Epidermal melanocyte (primary cell): ENCODE results near the gene SETD5.
A peak's percentile ranks its signal among the peaks of the same experiment; 100 is the strongest.

ENCODE experiments used
- DNase-seq: peaks from one replicate; pipeline ENCODE4 v3.0.0; 2011; ENCODE audit warnings: low spot score; ENCODE audit not compliant: insufficient read length

SETD5 gene

DNA sequence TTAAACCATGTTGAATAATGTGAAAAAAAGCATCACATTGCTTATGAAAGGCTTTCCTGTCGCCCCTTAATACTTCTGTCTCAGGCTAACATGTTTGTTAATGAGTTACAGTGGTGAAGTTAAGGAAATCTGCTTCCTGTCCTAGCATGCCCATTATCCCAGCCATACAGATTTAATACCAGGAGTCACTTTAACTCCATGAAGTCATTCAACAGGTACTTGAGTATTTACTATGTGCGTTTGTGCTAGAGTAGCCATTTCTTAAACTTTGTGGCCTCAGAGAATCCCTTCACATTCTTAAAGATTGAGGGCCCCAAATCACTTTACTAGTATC lies 10.1 kb upstream of the SETD5 start:
- no peak for DNase-seq

GRCh38 chr3:9388142-9388541 lies 9.3 kb upstream of the SETD5 start:
- no peak for DNase-seq

DNA sequence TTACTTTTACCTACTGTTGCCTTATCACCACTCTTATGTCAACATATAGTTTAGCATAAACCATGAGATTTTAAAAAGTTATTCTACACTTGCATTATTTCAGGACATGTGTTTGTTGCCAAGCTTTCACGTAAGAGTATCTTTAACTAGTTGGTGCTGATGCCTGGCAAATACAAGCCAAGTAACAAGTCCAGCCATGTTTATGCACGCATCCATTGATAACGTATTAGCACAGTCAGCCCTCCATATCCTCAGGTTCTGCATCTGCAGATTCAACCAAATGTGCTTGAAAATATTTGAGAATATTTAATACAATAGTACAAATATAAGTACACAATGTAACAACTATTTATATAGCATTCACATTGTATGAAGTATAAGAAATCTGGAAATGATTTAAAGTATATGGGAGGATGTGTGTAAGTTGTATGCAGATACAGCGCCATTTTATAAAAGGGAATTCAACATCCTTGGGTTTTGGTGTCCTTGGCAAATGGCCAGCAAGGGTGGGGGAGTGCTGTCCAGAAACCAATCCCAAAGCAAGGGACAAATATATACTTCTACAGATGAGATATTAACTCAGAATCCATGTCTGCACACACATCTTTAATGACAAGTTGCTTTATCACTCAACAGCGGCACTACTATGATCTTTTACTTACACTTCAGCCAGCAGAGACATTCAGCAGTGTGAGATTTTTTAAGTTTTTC lies 8.7 kb upstream of the SETD5 start:
- DNase-seq = no peak

- DNase-seq = no peak
Measured at GRCh38 chr3:9390265-9390888, 7.0 kb upstream of the SETD5 start.

DNA sequence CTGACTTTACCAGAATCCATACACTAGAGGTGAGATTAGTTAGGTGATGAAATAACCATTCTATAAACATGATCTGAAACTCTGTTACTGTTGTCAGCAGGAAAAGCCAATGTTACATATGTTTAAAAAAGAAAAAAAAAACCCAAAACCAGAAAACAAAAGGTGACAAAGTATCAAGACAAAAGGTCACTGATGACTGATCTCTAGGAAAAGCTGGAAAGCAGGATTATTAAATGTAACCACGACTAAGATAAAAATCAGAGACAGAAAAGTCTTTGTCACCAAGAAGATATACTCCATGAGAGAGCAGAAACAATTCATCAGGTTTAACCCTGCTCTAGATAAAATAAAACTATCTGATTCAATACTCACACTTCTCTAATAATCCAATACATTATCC lies 5.4 kb upstream of the SETD5 start:
- DNase-seq = no peak

DNA sequence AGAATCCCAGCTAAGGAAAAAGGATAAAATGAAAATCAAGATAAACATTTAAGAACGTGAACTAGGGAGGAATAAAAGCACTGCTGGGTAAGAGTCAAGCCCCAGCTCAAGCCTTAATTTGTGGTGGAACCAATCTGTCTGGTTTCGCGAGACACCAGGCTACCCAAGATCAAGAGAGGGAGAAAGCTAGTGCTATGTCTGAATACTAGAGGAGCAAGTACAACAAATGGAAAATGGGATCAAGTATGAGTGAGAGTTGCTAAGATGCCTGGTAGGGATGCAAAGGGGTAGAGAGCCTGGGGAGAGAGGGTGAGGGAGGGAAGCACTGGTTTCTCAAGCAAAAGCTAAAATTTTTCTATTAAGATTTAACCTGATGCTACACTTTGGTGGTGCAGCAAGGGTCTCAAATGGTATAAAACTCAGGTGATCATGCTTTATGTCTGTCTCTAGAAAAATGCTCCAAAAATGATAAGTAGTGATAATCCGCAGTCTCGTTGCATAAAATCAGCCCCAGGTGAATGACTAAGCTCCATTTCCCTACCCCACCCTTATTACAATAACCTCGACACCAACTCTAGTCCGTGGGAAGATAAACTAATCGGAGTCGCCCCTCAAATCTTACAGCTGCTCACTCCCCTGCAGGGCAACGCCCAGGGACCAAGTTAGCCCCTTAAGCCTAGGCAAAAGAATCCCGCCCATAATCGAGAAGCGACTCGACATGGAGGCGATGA lies 1.7 kb upstream of the SETD5 start:
- no peak for DNase-seq

DNA sequence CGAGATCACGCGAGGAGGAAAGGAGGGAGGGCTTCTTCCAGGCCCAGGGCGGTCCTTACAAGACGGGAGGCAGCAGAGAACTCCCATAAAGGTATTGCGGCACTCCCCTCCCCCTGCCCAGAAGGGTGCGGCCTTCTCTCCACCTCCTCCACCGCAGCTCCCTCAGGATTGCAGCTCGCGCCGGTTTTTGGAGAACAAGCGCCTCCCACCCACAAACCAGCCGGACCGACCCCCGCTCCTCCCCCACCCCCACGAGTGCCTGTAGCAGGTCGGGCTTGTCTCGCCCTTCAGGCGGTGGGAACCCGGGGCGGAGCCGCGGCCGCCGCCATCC lies 1.1 kb upstream of the SETD5 start:
- peak; percentile 35 for DNase-seq

DNA sequence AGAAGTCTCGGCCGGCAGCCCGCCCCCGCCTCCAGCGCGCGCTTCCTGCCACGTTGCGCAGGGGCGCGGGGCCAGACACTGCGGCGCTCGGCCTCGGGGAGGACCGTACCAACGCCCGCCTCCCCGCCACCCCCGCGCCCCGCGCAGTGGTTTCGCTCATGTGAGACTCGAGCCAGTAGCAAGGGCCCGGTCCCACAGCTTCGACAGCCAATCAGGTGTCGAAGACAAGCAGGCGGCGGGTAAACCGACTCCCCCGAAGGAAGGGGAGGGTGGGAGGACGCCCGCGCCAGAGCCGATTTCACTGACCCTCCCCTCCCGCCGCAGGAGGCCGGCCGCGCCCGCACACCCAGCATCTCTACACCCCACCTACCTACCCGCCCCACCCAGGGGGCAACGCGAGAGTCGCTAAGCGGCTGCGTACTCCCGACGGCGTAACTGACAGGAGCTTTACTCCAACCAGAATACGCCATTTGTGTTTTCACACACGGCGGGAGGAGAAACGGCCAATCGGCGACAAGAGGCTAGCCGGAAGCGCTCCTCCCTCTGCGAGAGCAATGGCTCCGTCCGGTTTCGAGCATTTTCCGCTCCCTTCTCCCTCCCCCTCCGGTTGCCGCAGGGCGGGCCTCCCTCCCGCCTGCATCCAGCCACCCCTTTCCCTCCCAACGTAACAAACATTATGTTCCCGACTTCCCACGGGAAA lies 633 bp upstream of the SETD5 start:
- DNase-seq = peak; percentile 84

DNA sequence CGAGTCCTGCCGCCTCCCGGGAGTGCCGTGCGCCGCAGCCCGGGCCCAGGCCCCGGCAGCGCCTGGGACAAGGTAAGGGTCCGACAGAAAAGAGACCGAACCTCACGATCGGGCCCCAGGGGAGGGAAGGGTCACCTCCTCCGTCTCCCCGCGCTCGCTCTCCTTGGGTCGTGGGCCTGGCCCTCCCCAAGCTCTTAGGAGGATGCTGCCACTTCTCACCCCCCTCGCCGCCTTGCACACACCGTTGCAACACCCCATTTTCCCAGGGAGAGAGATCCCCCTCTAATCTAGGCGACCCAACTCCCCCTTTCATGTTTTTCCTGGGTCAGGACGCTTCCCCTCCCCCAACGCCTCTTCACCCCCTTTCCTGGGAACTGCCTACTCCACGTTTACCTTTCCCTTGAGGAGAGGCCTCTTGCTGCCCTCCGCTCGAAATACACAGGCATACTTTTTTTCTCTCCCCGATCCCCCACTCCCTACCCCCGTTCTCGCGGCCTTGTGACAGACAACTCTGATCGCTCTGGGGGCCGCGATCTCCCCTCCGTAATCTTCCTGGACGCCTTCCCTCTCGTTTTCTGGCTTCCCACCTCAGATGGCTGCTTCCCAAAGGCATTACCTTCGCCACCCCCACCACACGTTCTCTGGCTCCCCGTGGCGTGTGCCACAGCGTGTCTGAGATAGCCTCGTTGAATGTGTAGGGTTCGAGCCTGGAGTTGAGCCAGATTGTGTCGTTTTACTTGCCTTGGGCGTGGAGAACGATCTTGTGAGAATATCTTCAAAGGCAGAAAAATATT lies 688 bp downstream of the SETD5 start:
- DNase-seq = peak; percentile 16

DNA sequence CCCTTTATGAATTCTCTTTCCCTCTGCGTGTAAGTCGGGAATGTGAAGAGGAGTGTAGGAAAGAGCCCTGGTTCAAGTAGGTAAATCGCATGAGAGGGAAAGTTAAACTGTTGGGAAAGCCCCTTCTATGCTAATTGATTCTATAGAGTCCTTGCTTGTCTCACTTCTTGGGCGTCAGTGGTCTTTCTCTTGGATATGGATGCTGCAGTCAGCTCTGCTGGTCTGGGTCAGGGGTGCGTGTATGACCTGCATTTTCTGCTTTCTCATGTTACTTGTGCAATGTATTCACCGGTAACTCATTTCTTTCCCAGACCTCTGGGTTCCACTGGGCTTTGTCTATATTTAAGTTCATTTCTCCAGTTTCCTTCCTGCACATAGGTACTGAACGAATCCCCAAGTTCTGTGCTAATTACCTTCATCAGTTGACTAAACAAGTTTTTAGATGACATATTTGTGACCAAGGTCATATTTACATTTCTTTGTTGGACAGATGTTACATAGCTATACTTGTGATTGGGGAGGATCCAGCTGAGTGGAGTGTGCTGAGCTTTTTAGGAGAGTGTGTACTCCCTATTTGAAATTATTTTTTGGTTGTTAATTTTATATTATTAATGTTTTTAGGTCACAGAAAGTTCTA lies 1.4 kb downstream of the SETD5 start:
- no peak for DNase-seq

DNA sequence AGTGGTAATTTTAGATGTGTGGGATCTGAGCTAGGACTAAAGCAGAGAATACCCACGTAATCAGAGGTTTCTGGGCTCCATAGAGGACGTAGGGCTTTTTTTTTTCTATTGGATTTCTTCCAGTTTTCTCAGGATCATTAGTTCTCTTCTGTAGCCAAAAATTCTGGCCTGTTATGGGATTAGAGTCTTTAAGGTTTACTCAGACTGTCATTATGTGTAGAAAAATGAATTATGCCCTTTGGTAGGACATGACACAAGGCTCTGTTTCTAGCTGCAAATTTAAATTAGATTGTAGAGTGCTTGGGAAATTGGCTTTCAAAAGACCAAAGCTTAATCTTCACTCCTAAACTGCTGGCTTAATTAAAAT lies 1.9 kb downstream of the SETD5 start:
- DNase-seq = no peak

- peak; percentile 54 for DNase-seq
Measured at GRCh38 chr3:9399746-9400145, 2.3 kb downstream of the SETD5 start.

GRCh38 chr3:9400616-9401015 lies 3.2 kb downstream of the SETD5 start:
- no peak for DNase-seq

- no peak for DNase-seq
Measured at GRCh38 chr3:9401986-9402385, 4.6 kb downstream of the SETD5 start.

DNA sequence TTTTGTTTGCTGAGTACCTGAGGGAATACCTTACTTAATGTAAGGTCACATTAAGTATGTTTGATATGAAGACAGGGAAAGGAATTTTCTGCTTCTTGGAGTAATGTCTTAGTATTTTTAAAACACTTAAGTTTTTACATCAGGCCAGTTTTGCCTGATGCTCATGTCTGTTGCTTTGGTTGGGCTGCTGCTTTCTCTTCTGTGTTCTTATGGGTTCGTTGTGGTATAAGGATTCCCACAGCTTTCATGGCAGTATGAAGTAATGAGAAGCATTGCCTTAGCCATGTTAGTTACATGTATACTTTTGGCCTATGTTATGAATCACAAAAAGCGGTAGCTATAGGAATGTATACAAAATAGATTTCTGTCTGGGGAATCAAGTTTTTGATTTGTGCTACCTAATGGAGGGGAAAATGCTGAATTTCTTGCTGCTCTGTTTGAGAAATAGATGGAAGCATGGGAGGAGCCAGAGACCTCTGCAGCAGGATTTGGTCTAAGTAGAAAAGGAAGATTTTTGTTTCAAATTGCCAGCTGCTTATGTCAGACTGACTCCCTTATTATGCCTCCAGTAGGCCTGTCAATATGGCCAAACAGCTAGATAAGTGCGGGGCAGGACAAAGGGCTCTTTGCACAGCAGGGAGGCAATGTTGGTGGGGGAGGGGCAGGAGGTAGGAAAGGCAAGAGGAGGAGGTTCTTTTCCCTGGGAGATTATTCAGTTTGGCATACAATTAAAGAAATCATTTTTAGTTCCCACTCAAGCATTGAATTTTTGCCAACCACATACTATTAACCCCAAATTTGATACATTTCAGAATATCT lies 5.2 kb downstream of the SETD5 start:
- DNase-seq = peak; percentile 36

DNA sequence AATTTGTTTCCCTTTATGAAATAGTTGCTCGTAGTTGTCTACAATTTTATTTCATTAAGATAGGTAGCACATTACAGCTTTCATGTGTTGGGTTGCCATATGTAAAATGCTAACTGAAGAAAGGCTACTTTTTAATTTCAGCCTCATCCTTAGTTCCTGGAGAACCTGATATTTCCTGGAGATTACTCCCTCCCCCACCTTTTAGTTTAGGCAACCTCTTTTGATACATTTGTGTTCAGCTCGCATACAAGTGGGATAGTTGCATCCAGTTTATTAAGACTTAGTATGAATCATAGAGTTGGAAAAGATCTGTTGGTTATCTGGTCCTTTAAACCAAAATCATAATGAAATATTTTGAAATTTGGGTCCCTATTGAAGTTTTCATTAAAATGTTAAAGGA lies 6.0 kb downstream of the SETD5 start:
- no peak for DNase-seq

DNA sequence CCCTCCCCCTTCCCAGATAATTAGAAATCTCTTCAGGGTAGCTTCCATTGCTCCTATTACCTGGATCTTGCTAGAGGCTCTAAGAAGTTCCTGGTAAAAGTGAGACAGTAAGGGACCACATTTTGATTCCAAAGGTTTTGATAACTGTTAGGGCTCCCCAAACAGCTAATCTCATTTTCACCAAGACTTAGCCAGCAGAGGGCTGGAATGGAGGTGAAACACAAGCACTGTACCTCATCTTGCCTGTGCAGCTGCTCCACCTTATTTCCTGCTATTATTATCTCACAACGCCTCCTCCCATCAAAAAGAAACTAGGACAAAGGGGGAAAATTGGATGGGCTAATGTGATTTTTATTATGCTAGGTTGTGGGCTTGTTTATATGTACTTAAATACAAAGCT lies 7.3 kb downstream of the SETD5 start:
- DNase-seq = no peak

GRCh38 chr3:9405756-9406155 lies 8.3 kb downstream of the SETD5 start:
- no peak for DNase-seq

- no peak for DNase-seq
Measured at GRCh38 chr3:9406856-9407626, 9.6 kb downstream of the SETD5 start.

DNA sequence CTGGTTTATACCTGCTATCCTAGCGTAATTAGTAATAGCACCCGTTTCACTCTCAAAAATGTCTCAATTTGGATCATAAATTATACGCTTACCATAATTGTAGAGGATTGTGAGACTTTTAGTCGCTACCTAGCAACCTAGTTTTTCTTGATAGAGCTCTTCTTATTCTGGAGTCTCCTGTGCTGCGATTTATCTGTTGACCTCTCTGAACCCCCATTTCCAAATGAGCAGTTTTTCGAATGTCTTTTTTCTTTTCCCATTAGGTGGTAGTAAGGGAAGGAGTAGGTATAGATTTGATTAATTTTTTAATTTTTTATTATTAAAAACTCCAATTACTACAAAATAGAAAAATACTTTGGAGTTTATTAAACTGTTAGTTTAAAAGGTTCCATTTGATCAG lies 10.6 kb downstream of the SETD5 start:
- DNase-seq = no peak
